ENCODE measurements around the gene CRTAC1.

The CRTAC1 gene

DNA sequence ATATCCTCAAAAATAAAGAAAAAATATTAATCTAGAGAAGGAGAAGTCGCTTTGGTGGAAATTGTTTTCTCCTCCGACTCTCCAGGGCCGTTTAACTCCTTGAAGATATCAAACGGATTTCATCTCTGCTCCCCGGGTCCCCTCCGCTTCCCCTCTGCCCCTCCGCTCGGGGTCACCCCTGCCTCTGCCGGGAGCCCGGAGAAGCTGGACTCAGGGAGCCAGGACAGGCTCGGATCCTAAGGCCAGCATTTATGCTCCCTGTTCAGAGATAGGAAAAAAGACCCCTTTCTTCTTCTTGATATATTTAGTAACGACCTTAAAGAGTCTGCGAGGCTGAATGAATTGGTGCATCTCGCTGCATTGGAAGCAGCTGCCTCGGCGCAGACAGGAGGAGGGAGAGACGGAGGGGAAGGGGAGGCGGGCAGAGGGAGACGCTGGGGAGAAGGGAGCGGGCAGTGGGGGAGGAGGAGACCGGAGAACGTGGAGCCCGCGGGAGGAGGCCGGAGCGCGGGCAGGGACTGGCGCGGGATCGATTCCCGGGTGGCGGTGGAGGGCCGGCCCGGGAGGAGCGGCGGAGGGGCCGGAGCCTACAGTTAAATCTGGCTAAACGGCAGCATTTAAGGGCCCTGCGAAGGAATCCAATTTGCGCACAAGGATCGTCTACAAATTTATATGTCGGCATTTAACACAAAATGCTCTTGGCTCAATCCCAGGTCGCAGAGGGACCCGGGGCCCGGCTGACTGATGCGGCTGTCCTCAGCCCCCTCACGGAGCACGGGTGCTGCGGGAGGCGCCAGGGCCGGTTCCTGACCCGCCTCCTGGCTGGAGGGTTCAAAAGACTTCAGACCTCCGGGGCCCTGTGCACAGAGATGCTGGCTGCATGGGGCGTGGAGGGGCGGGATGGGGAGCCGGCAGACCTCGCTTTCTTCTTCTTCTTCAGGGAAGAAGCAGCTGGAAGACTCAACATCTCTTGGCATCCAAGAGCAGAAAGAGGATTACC, 55.6 kb downstream of the CRTAC1 start:
- H3K4me3 ChIP-seq (ENCODE audit: low read depth, low read length), result peak overlapping the region; percentile 17

DNA sequence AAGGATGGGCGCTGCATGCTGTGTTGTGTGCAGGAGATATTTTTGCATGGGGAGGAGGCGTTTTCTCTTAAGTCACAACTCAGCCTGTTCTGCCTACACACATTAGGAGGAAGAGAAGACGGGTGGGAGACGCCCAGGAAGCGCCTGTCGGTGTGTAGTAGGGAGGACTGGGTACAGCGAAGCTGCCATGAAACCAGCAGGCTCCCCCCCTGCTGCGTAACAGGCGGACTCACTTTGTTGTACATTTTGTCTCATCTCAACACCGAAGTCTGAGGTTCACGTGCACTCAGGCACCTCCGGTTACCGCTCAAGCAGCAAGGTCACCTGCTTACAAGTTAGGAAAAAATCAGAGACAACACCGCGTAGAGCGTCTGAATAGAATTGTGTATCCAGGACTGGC, 56.3 kb downstream of the CRTAC1 start:
- H3K4me3 ChIP-seq (ENCODE audit: low read depth, low read length), result peak overlapping the region; percentile 17

GRCh38 chr10:97969538-97970079, 60.8 kb downstream of the CRTAC1 start:
- H3K4me3 ChIP-seq (ENCODE audit: low read depth, low read length), result no peak overlapping the region

DNA sequence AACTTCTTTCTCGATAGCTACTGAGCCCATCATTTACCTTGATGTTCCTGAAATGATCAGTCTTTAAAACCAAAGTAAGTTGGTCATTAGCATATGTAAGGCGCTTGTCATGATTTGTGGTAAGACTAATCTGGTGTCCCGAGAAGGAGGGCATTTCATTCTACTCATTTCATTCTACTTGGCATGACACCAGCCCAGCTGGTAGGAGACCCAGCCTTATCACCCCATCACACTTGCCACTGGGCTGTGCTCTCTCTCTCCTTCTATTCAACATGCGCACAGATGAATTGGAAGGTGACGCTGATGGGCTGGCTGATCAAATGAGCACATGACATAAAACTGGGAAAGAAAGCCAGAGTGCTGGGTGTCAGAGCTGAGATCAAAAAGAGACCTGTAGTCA, 65.7 kb downstream of the CRTAC1 start:
- no peak overlapping the region for H3K4me3 ChIP-seq (ENCODE audit: low read depth, low read length)

DNA sequence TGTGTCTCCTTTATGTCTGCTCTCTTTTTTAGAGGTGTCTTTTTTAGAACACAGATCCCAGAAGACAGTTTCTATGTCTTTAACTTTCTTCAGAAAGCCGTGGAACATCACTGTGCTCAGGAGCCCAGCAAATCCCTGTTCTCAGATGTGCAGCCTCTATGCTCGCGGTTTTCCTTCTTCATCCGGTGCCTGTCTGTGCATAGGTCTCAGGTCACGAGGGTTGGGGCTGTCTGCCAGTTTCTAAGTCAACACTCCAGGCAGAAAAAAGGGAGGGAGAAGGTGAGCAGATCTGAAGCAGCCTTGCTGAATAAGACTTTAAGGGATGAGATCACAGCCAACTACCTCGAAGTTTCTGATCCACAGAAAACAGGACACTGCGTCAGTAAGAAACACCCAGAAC, 68.5 kb downstream of the CRTAC1 start:
- no peak overlapping the region for H3K4me3 ChIP-seq (ENCODE audit: low read depth, low read length)

- no peak overlapping the region for H3K4me3 ChIP-seq (ENCODE audit: low read depth, low read length)
Observed at GRCh38 chr10:97960269-97961056, 70.0 kb downstream of the CRTAC1 start.

DNA sequence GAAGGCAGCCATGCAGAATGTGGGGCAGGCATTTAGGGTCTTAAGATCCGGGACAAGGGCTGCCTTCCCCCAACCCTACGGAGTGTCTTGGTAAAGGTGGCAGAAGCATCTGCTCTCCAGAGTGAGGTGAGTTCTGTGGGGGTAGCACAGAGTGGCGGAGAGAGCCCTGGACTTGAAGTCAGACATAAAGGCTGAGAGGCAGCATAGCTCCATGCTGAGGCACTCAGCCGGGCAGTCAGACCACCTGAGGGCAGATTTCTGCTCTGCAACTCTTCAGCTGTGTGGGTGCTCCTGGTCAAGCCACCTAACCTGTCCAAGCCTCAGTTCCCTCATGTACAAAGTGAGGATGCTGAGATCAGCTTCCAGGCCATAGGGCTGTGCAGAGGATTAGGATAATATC, 81.0 kb downstream of the CRTAC1 start:
- no peak overlapping the region for H3K4me3 ChIP-seq (ENCODE audit: low read depth, low read length)

DNA sequence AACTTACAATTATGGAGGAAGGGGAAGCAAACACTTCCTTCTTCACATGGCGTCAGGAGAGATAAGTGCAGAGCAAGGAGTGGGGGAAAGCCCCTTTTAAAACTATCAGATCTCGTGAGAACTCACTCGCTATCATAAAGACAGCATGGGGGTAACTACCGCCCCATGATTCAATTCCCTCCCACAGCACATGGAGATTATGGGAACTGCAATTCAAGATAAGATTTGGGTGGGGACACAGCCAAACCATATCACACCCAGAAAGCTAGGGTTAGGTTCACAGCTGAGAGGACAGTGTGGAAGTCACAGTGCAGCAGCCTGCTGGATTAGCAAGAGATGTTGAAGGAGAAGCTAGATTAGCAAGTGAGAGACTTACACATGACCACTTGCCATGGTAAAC, 81.6 kb downstream of the CRTAC1 start:
- no peak overlapping the region for H3K4me3 ChIP-seq (ENCODE audit: low read depth, low read length)

- H3K4me3 ChIP-seq (ENCODE audit: low read depth, low read length), result no peak overlapping the region
Observed at GRCh38 chr10:97944772-97945171, 85.6 kb downstream of the CRTAC1 start.

DNA sequence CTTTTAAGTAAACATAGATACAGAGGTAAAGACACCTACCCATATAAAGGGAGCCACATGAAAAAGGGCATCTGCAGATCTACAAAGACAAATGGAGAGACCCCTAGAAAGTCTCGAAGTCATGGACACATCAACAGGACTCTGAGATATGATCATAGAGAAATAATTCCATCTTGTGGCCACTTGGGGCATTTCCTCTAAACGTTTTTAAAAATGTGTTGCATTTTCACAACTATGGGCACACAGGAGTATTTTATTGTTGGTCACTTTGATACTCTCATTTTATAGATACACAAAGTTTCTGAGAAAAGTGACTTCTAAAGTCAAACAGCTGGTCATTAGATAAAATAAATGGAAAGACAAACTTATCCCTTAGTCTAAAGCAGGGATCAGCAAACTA, 87.1 kb downstream of the CRTAC1 start:
- no peak overlapping the region for H3K4me3 ChIP-seq (ENCODE audit: low read depth, low read length)

DNA sequence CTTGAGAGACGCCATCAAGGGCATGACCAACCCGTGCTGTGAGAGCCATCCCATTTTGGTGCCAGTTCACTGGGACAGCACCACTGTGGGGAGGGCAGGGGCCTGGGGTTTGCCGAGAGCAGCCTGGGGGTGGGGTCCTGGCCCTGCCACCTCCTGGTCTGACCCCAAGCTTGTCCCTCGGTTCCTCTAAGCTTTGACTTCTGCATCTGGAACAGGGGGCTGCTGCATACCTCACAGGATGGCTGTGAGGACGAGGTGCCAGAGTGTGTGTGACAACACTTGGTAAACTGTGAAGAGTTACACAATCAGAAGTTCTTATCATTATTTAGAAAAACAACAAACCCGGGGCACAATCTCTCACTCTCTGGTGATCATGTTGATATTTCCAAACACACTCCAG, 89.9 kb downstream of the CRTAC1 start:
- no peak overlapping the region for H3K4me3 ChIP-seq (ENCODE audit: low read depth, low read length)

- H3K4me3 ChIP-seq (ENCODE audit: low read depth, low read length), result no peak overlapping the region
Observed at GRCh38 chr10:97939446-97939990, 90.9 kb downstream of the CRTAC1 start.

- no peak overlapping the region for H3K4me3 ChIP-seq (ENCODE audit: low read depth, low read length)
Observed at GRCh38 chr10:97937928-97938327, 92.5 kb downstream of the CRTAC1 start.

DNA sequence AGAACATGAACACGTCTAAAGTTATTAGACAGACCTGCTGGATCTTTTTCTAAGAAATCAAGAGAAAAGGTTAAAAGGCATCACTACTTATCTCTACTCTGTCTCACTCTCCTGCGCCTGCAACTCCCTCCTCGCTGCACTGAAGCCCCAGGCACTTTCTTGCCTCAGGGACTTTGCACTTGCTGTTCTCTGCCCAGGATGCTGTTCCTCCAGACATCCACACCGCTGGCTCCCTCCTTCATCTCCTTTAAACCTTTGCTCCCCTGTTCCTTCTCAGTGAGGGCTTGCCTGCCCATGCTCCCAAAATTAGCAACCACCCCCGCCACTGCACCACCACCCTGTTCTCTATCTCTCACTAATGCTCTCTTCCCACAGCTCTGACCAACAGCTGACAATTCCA, 93.4 kb downstream of the CRTAC1 start:
- H3K4me3 ChIP-seq (ENCODE audit: low read depth, low read length), result no peak overlapping the region

DNA sequence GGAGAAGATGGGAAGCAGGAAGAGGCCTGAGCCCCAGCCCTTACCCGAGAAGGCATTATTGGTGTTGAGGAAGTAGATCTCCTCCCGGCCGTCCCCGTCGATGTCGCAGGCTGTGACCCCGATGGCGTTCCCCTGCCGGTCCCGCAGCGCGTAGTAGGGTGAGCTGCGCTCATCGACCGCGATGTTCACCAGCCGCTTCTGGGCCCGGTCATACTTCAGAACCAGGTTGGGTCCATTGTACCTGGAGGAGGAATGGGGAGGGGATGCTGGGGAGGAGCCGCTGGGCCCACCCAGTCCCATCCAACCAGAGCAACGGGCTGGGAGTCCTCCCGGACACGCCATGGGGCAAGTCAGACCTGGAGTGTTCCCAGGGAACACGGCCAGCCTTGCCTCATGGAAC, 94.3 kb downstream of the CRTAC1 start:
- no peak overlapping the region for H3K4me3 ChIP-seq (ENCODE audit: low read depth, low read length)

DNA sequence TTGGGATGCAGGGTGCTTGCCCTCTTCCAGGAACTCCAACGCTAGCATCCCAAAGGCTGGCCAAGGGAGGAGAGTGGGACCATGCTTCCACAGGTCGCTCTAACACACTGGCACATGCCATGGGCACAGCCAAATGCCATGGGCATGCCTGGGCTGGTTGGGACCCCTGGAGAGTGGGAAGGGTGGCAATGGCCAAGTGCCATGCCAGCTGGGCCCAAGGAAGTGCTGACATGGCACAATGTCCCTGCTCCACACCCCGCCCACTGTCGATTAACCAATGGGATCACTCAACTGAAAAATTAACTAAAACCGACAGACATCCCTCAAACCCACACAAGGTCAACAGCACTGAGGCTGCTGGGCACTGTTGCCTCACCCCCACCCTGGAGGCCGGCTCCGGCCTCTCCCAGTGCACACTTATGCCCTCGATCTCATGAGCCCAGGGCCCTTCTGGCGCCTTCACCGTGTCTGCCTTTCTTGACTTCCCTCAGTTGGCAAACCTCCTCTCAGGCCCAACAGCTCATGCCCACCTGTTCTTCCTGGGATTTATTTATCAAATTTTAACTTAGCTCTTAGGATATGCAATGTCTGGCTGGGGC, 97.4 kb downstream of the CRTAC1 start:
- H3K4me3 ChIP-seq (ENCODE audit: low read depth, low read length), result no peak overlapping the region

GRCh38 chr10:97931041-97931440, 99.4 kb downstream of the CRTAC1 start:
- H3K4me3 ChIP-seq (ENCODE audit: low read depth, low read length), result no peak overlapping the region

GRCh38 chr10:97928897-97929296, 101.5 kb downstream of the CRTAC1 start:
- H3K4me3 ChIP-seq (ENCODE audit: low read depth, low read length), result no peak overlapping the region

DNA sequence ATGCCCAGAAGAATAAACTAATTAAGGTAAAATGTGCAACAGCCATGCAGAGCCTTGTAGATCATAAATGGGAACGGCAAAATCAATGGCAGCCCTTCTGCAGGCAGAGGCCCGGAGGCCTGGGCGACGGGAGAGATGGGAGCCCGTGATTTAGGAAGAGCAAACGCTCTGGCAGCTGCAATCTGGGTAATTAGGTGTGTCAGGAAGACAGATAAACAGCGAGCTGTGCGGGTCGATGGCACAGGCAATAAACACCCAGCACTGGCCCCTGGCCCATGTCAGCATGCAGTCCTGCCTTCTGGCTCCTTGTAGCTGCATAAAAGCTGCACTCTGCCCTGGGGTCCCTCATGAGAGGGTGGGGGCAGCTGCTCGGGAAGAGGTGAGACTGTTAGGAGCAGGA, 102.8 kb downstream of the CRTAC1 start:
- H3K4me3 ChIP-seq (ENCODE audit: low read depth, low read length), result no peak overlapping the region

- no peak overlapping the region for H3K4me3 ChIP-seq (ENCODE audit: low read depth, low read length)
Observed at GRCh38 chr10:97926055-97926454, 104.4 kb downstream of the CRTAC1 start.
